ENCODE measurements around the gene HPN.
"Not testable (repeated sequence)": the region's sequence is repeated elsewhere in the genome, so short reads cannot be mapped to it uniquely, and the experiment has no call there.

Gene HPN

DNA sequence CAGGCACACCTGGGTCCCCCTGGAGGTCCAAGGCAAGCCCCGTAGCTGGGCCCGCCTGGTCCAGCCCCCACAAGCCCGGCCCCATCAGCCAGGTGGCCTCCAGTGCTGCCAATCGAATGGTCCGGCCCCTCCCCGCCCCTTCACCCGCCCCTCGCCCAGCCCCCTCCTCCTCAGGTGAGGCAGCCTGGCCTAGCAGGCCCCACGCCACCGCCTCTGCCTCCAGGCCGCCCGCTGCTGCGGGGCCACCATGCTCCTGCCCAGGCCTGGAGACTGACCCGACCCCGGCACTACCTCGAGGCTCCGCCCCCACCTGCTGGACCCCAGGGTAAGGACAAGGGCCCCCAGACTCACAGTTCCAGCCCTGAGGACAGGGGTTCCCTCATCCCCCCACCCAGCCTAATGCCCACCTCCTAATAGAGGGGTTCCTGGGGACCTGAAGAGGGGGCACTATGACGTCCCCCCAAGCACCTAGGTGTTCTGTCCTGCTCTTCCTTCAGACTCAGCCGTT lies at the start of gene HPN:
Gene HPN, plus strand, starts transcription at position 174 of the 508 bp plus-strand sequence. CDS start 786 bp downstream, outside the sequence.
- DNase-seq (ENCODE audit: low read depth) = no peak

DNA sequence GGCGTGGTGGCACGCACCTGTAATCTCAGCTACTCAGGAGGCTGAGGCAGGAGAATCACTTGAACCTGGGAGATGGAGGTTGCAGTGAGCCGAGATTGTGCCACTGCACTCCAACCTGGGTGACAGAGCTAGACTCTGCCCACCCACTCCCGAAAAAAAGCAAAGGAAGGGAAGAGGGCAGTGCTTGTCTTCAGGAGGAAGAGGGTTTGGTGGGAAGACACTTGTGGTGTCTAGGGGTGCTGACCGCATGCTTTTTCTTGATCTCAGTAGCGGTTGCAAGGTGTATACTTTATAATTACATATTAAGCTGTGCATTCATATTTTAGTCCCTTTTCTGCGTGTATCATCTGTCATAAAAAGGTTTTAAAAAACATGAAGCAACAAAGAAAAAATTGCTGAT lies 48.9 kb upstream of the HPN start:
- not testable (repeated sequence) for DNase-seq (ENCODE audit: low read depth)

DNA sequence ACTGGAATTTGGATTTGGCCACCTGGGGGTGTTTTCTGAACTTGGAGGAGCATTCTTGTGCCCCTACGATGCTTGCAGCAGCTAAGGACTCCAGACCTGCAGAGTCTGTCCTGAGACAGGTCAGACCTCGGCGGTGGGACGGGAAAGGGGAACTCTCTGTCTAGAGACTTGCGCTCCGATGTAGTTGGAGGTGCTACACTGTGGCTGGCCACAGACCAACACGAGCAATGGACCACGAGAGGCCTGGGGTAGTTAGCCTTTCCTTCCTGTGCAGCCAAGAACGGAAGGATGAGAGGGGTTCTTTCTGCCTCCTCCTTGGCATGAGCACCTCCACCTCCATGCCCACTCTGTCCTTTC lies 47.3 kb upstream of the HPN start:
- no peak for DNase-seq (ENCODE audit: low read depth)

DNA sequence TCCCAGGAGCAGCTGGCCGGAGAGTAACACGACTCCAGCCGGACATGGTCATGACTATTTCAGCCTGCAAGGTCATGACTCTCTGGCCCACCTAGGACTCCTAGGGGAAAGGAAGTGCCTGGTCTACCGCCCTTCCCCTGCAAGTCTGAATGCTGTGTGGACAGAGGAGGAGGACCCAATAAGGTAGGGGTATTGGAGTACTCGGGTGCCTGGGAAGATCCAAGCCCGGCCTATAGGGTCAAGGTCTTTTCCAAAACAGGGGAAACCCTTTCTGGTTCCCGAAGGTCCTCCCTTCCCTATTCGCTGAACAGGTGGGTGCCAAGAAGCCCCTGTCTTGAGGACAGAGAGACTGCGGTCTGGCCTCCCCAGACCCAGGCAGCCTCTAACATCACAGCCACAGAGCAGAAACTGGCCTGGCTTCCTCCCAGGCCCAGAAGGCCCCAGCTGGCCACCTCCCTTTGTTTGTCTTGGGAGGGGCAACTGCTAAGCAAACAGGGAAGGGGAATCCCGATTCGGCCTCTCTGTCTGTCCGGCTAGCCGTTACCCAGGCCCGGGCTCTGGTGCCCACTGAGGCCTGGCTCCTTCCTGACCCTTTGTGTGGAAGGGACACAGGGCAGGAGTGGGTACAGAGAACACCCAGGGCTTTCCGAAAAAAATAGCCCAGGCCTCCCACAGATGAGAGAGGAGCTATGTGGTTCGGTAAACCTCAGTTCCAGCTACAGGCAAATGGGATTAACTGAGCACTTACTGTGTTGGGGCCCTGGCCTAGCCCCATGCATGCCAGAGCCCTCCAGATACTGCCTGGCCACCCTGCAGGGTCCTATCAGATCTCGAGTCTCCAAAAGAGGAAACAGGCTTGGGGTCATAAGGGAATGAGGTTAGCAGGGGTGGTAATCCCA lies 46.6 kb upstream of the HPN start:
- DNase-seq (ENCODE audit: low read depth) = no peak

DNA sequence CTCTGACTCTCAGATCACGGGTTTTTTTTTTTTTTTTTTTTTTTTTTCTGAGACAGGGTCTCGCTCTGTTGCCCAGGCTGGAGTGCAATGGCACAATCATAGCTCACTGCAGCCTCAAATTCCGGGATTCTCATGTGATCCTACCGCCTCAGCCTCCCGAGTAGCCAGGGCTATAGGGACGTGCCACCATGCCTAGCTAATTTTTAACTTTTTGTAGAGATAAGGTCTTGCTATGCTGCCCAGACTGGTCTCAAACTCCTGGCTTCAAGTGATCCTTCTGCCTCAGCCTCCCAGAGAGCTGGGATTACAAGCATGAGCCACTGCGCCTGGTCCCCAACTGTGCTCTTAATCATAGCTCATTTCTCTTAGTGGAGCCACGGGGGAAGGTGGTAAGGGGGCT lies 46.0 kb upstream of the HPN start:
- DNase-seq (ENCODE audit: low read depth) = no peak

DNA sequence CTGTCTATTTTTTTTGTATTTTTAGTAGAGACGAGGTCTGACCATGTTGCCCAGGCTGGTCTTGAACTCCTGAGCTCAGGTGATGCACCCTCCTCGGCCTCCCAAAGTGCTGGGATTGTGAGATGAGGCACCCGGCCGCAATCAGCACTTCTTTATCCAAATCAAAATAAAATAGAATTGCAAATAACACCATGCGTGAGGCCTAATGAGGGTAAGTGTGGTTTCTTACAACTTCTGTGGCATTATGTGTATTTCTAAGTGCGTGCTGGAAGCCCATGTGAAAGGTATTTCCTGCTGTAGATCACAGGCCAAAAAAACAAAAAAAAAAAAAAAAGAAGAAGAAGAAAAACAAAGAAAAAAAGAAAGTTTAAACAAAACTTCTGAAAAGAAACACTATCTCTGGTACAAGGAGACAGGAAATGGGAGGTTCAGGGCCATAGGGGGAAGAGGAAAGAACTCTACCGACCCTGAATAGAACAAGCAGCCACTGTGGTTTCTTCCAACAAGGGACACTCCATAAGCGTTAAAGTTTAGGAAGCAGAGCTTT lies 44.4 kb upstream of the HPN start:
- DNase-seq (ENCODE audit: low read depth) = no peak

DNA sequence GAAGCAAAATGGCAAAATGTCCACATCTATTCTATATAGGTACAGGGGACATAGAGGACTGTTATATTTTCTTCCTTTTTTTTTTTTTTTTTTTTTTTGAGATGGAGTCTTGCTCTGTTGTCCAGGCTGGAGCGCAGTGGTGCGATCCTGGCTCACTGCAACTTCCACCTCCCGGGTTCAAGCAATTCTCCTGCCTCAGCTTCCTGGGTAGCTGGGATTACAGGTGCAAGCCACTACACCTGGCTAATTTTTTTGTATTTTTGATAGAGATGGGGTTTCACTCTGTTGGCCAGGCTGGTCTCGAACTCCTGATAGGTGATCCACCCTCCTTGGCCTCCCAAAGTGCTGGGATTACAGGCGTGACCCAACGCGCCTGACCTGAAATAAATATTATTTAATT lies 43.3 kb upstream of the HPN start:
- not testable (repeated sequence) for DNase-seq (ENCODE audit: low read depth)

DNA sequence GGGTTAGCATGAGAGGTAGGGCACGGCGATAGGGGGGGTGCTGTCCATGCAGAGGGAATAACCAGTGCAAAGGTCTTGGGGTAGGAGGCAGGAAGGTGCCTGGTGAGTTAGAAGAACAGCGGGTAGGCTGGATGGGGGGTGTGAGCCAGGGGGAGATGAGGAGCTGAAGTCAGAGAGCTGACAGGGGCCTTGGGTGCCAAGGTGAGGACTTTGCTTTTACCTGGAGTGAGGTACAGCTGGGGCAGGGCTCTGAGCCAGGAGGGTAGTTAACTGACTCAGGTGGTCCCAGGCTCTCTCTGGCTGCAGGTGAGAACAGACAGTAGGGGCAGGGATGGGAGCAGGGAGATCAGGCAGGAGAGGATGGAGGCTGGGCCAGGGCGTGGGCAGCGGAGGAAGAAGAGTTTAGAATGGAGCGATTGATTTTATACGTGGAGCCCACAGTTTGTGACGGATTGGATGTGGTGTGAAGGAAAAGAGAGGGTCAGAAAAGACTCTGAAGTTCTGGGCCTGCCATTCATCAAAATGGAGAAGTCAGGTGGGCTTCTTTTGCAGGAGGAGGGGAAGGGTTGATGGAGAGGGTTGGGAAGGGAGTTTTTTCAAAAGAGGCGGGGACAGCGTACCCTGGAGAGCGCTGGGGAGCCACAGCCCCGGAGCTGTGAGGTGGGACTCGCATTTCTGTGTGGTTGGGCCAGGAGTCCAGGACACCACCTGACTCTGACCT lies 42.6 kb upstream of the HPN start:
- DNase-seq (ENCODE audit: low read depth) = no peak

DNA sequence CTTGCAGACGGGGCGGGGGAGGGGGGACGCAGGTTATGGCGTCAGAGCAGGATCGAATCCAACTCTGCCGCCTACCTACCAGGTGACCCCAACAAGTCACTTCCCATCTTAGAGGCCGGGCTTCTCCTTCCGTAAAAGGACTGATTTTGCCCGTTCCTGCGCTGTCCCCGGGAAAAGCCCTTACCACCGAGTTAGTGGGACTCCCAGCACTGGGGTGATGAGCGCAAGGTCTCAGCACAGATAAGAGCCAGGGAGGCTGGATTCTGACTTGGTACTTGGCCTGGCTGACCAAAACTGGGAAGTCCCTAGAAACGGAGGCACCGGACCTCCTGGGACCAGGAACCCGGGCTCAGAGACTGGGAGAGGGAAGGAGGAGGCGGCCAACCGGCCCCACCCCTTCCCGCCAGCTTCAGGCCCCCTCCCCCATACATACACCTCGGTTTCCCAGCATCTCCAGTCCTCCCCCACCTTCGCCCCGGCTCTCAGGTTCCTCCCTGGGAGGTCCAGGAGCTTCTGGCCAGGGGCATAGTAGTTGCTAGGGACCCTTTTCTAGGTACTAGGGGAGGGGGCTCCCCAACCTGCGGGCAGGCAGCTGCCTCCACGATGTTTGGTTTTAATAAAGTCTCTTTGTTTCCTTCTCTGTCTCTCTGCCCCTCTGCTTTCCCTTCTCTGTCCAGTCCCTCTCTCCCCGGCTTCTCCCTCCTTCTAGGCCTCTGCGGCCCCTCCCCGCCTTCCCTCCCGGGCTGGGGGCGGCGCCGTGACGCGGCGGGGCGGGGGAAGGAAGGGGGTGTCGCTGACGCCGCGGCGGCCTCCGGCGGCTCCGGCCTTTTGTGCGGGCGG lies 41.8 kb upstream of the HPN start, which contains the start of gene GRAMD1A:
Gene GRAMD1A, plus strand, starts transcription at position 826 of the 840 bp plus-strand sequence. CDS start 156 bp downstream, outside the sequence.
- DNase-seq (ENCODE audit: low read depth) = peak; percentile 66

DNA sequence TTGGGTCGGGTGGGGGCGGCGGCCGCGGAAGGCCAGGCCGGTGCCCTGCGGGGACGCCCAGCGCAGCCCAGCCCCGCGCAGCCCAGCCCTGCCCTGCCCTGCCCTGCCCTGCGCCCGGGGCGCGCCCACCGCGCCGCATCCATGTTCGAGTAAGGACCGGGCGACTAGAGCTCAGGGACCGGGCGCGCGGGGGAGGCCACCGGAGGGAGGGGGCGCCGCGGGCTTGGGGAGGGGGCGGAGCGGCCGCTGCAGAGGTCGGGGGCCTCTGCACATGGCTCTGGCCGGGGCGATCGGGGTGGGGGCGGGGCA lies 41.2 kb upstream of the HPN start:
- no peak for DNase-seq (ENCODE audit: low read depth)

DNA sequence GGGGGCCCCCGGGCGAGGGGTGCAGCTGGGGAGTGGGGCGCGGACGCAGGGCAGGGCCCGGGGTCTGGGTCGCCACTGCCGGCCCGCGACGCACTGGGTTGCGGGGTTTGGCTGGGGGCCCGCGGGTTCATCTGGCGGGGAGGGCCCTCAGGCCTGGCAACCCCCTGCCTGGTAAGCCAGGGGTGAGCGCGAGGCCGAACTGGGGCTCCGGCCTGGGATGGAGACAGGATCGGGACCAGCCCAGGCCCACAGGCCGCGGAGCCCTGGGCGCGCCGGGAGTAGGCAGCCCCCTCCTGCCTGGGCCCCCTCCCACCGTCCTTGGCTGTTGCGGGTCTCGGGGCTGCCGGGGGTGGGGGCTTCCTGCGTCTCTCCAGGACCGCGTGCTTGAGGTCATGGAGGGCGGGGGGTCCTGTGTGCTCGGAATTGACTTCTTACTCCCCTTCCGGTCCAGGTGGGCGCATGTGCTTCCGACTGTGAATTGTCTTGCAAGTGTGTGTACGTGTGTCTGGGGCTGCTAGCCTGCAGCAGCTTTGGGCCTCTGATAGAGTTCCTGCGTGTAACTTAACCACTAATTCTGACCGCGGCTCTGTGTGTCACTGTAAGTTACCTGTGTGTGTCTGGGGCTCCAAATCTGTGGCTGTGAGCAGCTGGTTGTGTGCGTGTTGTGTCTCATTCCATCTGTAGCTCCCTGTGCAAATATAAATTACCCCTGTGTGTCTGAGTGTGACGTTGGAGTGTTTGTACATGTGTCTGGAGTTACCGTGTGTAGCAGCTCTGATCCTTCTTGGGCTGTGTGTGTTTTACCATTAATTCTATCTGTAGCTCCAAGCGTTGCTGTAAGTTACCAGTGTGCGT lies 40.6 kb upstream of the HPN start:
- DNase-seq (ENCODE audit: low read depth) = peak; percentile 44

DNA sequence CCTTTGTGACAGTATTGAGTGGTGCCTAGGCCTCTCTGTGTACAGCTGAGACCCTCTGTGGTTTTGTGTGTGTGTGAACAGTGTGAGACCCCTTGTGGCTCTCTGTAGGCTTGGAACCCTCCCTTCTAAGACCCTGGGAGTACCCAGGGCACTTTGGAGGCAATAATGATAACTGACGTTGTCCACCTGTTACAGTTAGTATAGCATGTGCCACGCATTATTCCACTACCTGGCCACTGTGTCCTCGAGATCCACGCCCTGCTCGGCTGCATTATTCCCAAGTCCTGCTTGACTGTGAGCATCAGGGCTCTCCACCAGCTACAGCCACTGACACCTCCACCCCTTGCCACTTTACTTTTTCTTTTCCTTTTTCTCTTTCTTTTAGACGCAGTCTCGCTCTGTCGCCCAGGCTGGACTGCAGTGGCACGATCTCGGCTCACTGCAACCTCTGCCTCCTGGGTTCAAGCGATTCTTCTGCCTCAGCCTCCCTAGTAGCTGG lies 39.4 kb upstream of the HPN start:
- no peak for DNase-seq (ENCODE audit: low read depth)

DNA sequence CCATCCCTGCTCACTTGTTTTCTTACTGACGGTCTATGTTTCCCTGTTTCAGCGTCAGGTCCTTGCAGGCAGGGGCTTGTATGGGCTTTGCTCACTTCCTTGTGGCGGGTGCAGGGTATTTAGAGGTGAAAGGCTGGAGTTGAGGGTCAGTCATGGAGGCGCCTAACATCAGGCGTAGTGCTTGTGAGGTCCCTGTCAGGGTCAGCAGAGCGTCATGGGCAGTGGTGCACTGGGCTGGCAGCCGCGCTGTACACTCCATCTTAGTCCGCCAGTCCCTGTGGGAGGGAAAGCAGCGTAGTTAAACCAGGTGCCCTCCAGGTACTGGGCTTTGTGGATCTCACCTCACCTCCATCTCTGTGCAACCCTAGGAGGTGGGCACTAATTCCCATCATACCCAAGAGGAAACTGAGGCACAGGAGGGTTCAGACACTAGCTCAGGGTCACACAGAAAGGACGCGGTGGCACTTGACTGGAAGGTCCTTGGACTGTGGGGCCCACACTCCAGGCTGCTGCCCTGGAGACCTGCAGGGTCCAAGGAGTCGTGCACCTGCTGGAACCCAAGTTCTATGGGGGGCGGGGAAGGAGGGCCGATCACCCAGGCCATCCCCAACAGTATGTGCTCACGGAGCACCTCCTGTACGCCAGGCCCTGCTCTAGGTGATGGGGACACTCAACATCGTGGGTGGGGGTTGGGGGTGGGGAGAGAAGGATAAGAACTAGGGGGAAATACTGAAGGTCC lies 36.8 kb upstream of the HPN start:
- no peak for DNase-seq (ENCODE audit: low read depth)

DNA sequence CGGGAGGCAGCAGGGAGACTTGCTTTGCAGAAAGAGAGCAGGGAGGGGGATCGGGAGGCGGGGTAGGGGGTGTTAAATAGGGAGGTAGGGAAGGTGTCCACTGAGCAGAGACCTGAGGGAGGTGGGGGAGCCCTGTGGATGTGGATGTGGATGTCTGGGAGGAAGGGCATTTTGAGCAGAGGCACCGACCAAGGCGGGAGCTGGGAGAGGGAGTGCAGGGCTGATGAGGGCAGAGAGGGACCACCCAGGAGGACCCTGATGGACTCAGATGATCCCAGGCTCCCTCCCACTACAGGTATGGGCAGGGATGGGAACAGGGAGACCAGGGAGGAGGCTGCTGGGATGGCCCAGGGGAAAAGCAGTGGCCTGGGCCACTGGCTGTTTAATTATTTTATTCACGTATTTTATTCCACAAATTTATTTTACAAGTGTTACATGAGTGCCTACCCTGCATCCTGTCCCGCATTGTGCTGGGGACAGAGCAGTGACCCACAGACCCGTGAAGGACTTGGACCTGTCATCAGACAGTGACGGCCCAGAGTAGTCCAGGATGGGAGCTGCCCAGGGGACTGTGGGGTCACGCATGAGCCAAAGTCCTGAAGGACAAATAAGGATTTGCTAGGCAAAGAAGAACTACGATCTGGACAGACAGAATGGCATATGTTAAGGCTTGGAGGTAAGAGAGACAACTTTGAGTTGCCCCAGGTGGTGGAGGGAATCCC lies 36.1 kb upstream of the HPN start:
- DNase-seq (ENCODE audit: low read depth) = no peak

DNA sequence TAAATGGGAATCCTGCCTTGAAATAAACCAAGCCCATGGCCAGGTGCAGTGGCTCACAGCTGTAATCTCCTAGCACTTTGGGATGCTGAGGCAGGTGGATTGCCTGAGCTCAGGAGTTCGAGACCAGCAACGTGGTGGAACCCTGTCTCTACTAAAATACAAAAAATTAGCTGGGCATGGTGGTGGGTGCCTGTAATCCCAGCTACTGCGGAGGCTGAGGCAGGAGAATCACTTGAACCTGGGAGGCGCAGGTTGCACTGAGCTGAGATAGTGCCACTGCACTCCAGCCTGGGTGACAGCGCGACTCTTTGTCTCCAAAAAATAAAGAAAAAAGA lies 35.5 kb upstream of the HPN start:
- DNase-seq (ENCODE audit: low read depth) = not testable (repeated sequence)

DNA sequence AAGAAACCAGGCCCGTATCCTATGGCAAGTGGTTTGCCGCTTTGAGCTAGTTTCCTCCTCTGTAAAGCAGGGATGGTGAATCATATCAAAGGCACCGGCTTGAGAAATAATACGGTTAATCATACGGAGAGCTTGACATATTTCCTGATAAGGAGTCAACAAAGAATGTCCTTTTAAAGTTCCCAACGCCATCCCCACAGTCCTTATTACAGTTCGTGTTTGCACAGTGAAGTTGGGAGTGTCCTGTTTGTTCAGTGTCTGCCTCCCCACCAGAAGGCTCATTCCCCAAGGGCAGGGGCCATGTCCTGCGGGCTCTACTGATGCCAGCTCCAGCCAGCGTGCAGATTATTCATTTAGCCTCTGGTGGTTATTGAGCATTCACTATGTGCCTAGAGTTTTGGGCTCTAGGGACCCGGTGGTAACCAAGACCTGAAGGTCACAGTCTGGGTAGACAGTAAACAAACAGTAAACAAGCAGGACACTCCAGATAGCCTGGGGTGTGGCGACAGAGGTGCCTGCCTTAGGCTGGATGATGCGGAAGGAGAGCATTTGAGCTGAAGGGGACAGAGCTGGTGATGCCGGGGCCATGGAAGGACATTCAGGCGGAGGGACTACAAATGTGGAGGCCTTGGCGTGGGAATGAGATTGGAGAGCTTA lies 35.1 kb upstream of the HPN start:
- no peak for DNase-seq (ENCODE audit: low read depth)

DNA sequence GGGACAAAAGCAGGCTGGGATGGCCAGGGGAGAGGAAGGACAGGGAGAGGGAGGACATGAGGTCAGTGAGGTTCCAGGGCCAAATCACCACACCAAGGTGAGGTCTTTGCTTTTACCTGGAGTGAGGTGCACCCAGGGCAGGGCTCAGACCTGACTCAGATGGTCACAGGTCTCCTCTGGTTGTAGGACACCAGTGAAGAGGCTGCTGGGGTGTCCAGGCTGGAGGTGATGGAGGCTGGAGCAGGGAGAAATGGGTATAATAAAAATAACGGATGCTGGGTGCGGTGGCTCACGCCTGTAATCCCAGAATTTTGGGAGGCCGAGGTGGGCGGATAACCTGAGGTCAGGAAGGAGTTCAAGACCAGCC lies 34.5 kb upstream of the HPN start:
- DNase-seq (ENCODE audit: low read depth) = no peak

DNA sequence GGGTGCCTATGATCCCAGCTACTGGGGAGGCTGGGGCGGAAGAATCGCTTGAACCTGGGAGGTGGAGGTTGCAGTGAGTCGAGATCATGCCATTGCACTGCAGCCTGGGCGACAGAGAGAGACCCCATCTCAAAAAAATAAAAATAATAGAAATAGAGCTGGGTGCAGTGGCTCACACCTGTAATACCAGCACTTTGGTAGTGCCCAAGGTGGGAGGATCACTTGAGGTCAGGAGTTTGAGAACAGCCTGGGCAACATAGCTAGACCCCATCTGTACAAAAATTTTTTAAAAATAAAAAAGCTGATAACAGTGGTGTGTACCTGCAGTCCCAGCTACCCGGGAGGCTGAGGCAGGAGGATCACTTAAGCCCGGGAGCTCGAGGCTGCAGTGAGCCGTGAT lies 34.1 kb upstream of the HPN start:
- DNase-seq (ENCODE audit: low read depth) = not testable (repeated sequence)

DNA sequence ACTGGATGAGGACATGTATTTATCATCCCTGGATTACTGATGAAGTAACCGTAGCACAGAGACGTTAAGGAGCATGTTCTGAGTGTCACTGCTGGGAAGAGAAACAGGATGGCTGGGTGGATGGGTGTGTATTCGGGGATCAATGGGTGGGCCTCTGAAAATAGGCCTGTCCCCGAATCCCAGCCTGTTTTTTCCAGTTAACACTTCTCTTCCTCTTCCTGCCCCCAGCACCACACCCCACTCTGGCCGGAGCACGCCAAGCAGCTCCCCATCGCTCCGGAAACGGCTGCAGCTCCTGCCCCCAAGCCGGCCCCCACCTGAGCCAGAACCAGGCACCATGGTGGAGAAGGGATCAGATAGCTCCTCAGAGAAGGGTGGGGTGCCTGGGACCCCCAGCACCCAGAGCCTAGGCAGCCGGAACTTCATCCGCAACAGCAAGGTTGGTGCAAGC lies 32.6 kb upstream of the HPN start:
- DNase-seq (ENCODE audit: low read depth) = no peak

Measured in activated T-helper 9 cell treated with anti-CD3 and anti-CD28 coated beads, Interleukin-2, amount 50 U/mL, for 16 hours (primary cell).